Measurements from ENCODE around the gene PRKCG.

PRKCG gene

DNA sequence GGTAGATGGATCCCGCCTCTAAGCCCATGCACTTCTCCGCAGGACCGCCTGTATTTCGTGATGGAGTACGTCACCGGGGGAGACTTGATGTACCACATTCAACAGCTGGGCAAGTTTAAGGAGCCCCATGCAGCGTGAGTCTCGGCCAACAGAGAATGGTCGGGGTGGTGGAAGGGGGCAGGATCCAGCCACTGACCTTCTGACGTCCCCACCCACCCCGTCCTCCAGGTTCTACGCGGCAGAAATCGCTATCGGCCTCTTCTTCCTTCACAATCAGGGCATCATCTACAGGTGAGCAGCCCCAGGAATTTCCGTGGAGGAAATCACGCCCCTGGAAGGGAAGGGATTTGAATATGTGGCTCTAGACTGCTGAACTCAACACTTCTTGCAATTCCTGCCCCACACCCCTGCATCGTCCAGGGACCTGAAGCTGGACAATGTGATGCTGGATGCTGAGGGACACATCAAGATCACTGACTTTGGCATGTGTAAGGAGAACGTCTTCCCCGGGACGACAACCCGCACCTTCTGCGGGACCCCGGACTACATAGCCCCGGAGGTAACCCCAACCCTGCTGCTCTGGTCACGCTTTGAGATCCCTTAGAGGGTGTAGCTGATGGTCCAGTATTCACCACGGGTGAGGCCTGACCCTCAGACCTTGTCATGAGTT is 18.3 kb downstream of the PRKCG start:
- DNase-seq, result no peak

GRCh38 chr19:53903055-53903680 is 21.2 kb downstream of the PRKCG start:
- DNase-seq, result no peak

GRCh38 chr19:53904909-53905308 is 22.9 kb downstream of the PRKCG start:
- DNase-seq, result no peak

DNA sequence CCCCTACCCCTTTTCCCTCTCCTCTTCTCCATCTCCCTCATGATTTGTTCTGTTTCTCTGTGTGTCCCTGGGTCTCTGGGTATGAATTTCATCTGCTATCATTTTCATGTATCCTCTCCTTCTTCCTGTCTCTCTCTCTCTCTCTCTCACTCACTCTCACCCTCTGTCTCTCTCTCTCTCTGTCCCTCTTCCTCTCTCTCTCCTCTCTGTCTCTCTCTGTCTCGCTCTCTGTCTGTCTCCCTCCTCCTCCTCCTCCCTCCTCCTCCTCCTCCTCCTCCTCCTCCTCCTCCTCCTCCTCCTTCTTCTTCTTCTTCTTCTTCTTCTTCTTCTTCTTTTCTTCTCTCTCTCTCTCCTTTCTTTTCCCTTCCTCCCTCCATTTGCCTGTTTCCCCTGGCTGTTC is 23.8 kb downstream of the PRKCG start:
- DNase-seq, result no peak

GRCh38 chr19:53906211-53907192 is 24.5 kb downstream of the PRKCG start:
- no peak for DNase-seq

DNA sequence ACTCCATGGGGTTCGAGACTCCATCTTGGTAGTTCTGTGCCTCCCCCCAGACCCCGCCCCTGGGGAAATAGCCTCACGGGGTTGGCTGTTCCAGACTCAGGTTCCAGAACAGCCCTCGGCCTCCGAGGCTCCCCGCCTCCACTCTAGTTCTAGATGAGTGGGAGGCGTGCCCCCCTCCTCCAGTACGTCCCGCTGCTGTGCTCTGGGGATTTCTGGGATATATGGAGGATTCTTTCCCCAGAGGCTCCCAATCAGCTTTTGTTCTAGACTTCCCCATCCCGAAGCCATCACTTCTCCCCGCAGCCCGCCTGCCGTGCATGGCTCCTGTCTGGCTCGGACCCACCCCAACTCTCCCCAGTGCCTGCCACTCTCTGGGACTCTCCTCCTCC is 25.2 kb downstream of the PRKCG start:
- DNase-seq, result no peak

GRCh38 chr19:53907690-53908089 is 25.7 kb downstream of the PRKCG start:
- no peak for DNase-seq

DNA sequence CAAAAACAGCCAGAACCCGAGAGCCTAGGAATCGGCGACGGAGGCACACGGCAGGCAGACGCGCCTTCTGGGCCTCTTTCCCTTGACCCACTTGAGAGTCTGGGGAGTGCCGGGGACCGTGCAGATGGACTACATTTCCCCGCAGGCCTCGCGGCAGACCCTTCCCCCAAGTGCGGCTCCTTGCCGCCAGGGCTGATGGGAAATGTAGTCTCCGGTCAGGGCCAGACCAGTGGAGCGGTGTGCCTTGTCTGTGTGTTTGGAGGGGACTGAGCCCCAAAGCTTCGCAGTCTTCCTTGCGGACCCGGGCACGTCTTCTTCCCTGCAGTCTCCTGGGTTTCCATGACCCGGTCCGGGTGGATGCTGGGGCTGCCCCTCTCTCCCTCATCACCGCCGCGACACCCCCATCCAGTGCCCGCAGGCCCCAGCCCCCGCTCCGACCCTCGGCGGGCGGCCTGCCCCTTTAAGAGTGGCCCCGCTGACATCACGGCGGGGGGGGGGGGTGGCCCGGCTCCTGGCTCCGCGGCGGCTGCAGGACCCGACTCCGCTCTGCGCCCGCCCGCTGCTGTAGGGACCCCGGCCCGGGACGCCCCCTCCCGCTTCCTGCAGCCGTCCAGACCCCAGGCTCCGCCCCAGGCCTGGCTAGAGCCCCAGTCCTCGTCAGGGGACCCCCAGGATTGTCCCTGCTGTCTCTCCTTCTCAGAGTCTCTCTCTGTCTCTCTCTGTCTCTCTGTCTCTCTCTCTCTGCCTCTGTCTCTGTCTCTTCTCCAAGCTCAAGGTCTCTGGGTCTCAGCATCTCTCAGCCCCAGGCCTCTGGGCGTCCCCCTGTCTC is 26.3 kb downstream of the PRKCG start:
- DNase-seq, result peak; percentile 3

- DNase-seq, result no peak
These were observed 27.0 kb downstream of the PRKCG start, which contains the start of gene CACNG7 for GRCh38 chr19:53908935-53909415. Gene CACNG7, plus strand, starts transcription at chr19:53909278. Its CDS starts 3,554 bp downstream, at chr19:53912832.

- no peak for DNase-seq
These were observed 27.6 kb downstream of the PRKCG start for GRCh38 chr19:53909471-53910169.

- DNase-seq, result no peak
These were observed 28.1 kb downstream of the PRKCG start for GRCh38 chr19:53910170-53910518.

DNA sequence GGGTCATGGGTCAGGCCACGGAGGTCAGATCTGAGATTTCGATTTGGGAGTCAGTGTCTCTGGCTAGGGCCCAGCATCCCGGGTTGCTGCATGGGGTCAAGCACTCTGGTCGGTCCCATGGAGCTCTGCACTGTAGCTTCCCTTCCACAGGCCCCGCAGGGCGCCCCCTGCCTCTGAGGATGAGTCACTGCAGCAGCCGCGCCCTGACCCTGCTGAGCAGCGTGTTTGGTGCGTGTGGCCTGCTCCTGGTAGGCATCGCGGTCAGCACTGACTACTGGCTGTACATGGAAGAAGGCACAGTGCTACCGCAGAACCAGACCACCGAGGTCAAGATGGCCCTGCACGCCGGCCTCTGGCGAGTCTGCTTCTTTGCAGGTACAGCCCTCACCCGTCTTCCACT is 30.7 kb downstream of the PRKCG start:
- no peak for DNase-seq

- DNase-seq, result no peak
These were observed 33.0 kb downstream of the PRKCG start for GRCh38 chr19:53915000-53915399.

DNA sequence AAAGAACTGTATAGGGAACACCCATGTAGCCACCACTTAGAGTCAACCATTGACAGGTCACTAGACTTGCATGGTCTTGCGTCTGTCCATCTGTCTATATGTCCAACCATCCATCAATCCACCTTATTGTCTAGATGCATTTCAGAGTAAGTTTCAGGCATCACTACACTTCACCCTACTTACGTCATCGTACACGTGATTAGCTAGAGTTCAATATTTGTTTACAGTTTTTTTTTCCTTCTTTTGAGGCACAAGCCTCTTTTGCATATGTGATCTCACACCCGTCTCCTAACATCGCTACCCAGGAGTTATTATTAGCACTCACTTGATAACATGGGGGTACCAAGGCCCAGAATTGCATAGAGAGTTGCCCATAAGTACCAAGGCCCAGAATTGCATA is 34.0 kb downstream of the PRKCG start:
- no peak for DNase-seq

- no peak for DNase-seq
These were observed 35.4 kb downstream of the PRKCG start for GRCh38 chr19:53917356-53917755.

GRCh38 chr19:53927739-53928138 is 45.7 kb downstream of the PRKCG start:
- no peak for DNase-seq

GRCh38 chr19:53936029-53936428 is 54.0 kb downstream of the PRKCG start:
- DNase-seq, result no peak

DNA sequence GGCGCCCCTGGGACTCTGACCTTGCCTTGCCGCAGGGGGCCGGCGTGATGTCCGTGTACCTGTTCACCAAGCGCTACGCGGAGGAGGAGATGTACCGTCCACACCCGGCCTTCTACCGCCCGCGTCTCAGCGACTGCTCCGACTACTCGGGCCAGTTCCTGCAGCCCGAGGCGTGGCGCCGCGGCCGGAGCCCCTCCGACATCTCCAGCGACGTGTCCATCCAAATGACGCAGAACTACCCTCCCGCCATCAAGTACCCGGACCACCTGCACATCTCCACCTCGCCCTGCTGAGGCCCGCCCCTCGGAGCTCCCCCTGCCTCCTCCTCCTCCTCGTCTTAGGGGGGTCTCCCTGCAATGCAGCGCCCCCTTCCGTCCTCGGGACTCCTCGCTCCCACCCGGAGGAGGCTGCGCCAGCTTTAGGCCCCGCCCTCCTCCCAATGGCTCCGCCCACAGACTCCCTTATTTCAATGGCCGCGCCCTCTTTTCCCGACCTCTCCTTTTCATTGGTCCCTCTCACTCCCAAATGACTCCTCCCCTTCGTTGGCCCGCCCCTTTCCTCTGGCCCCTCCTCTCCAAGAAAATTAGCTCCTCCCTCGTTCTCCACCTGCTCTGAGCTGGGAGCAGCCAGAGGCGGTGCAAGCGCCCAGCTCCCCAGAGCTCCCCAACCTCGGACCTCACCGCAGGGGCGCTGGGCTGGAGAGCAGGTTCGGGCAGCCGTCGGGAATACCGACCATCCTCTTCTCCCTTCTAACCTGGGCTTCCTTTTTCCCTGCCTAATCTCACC is 60.2 kb downstream of the PRKCG start:
- DNase-seq, result no peak

DNA sequence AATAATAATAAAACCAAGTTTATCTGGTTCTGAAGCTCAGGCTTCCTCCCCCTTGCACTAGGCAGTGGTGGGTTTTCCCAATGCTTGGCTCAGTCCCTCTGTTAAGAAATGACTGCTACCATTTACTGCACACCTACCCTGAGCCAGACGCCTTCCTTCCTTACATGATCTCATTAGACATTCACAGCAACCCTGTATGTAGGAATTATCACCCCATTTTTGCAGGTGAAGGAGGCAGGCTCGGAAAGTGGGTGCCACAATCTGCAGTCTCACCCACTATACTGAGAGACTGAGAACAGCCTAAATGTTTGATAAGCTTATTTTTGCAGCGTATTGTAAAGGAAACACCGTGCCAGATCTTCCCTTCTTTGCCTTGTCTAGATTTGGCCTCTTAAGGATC is 62.4 kb downstream of the PRKCG start:
- no peak for DNase-seq

GRCh38 chr19:53944933-53945332 is 62.9 kb downstream of the PRKCG start:
- DNase-seq, result no peak

- no peak for DNase-seq
These were observed 63.4 kb downstream of the PRKCG start for GRCh38 chr19:53945441-53945840.

All from NCI-H146 (cell line).